CD4-positive, alpha-beta T cell (primary cell): ENCODE measurements around the gene CAPN7. TPM values are rescaled to one million over a fixed set of nuclear protein-coding genes. Genes with fewer than 3 reads are reported as not detected.
"Not testable (repeated sequence)": the region's sequence is repeated elsewhere in the genome, so short reads cannot be mapped to it uniquely, and the experiment has no call there.

Source experiments
- ATAC-seq: fragments of 200-7000 bp; cut with Tn5 transposase; one replicate; pipeline ENCODE4 v1.10.0; 2022; ENCODE audit warnings: mild to moderate bottlenecking; ENCODE audit not compliant: poor library complexity
- CTCF ChIA-PET: fragments of 350-600 bp; sonication (Branson Sonifier 250); formaldehyde crosslinking; loops from one replicate; lab custom pipeline; 2021; ENCODE audit warnings: antibody characterized with exemption, inconsistent platforms; lab: Charles Lee
- POLR2A ChIA-PET: fragments of 350-600 bp; sonication (Branson Sonifier 250); formaldehyde crosslinking; loops from one replicate; lab custom pipeline; 2021; ENCODE audit warnings: antibody characterized with exemption, inconsistent platforms; lab: Charles Lee
- DNase-seq, 14 experiments: peaks; one replicate each; pipeline ENCODE4 v3.0.0-alpha.2; 2013 to 2020; ENCODE audit warnings: mixed read lengths in 2 of 14
- H3K27ac ChIP-seq, 2 donors: one replicate each; pipeline versions ENCODE4 v1.5.1 to v1.7.0; 2013; ENCODE audit warnings: low read length in 2 of 2, low read depth in 1 of 2, mild to moderate bottlenecking in 1 of 2
- H3K27me3 ChIP-seq, 2 experiments: 1 replicate in 1 of 2; 2 replicates in 1 of 2; pipeline versions ENCODE4 v1.6.1 to v1.7.0; 2013; ENCODE audit warnings: low read length in 2 of 2, control low read depth in 1 of 2, mild to moderate bottlenecking in 1 of 2, moderate library complexity in 1 of 2; ENCODE audit not compliant: insufficient read depth in 2 of 2, control insufficient read depth in 1 of 2
- H3K36me3 ChIP-seq: one replicate; pipeline ENCODE4 v1.6.1; 2013; ENCODE audit warnings: low read length, control low read depth; ENCODE audit not compliant: insufficient read depth
- H3K4me1 ChIP-seq: one replicate; pipeline ENCODE4 v1.6.1; 2013; ENCODE audit warnings: low read length, control low read depth; ENCODE audit not compliant: insufficient read depth
- H3K4me3 ChIP-seq: one replicate; pipeline ENCODE4 v1.5.1; 2013; ENCODE audit warnings: mild to moderate bottlenecking, low read length, moderate library complexity
- H3K9me3 ChIP-seq, 2 experiments: 1 replicate in 1 of 2; 2 replicates in 1 of 2; pipeline versions ENCODE4 v1.6.1 to v1.7.0; 2013; ENCODE audit warnings: low read length in 2 of 2, mild to moderate bottlenecking in 2 of 2, control low read depth in 1 of 2, moderate library complexity in 1 of 2; ENCODE audit not compliant: control insufficient read depth in 1 of 2, insufficient read depth in 1 of 2
- H3K27ac Mint-ChIP-seq: one replicate; pipeline ENCODE4 v1.8.0; 2020; ENCODE audit warnings: mixed read lengths
- H3K27me3 Mint-ChIP-seq: one replicate; pipeline ENCODE4 v1.8.0; 2021; ENCODE audit warnings: mixed read lengths
- H3K36me3 Mint-ChIP-seq: one replicate; pipeline ENCODE4 v1.8.0; 2021; ENCODE audit warnings: low read depth, mixed read lengths
- H3K4me1 Mint-ChIP-seq: one replicate; pipeline ENCODE4 v1.8.0; 2021; ENCODE audit warnings: low read depth, mixed read lengths
- H3K4me3 Mint-ChIP-seq: one replicate; pipeline ENCODE4 v1.8.0; 2020; ENCODE audit warnings: mild to moderate bottlenecking, mixed read lengths
- H3K9me3 Mint-ChIP-seq: one replicate; pipeline ENCODE4 v1.8.0; 2020; ENCODE audit warnings: mixed read lengths
- intact Hi-C, 2 experiments: fragments of 100-400 bp; cut with DNase I in 1 of 2; cut with micrococcal nuclease in 1 of 2; formaldehyde crosslinking; loops; one replicate each; pipeline versions ENCODE4 v1.15.1 to v1.9.0; 2023 to 2025; cut with DNase I, micrococcal nuclease
- total RNA-seq, 174 experiments: library from RNA in 2 of 174; stranded (reverse) in 2 of 174; gene quantifications; one replicate each; pipeline ENCODE4 v1.2.3 and lab custom pipeline; 2021 to 2026
- TF ChIP-seq, protein P1 (sequence below): fragments of 200-600 bp; IDR thresholded peaks from one replicate; pipeline ENCODE4 v1.8.0; 2022; ENCODE audit warnings: antibody characterized with exemption, mild to moderate bottlenecking

Gene CAPN7
- total RNA-seq, 2 experiments from 2014 or later = 64.7 to 69.4 TPM

DNA sequence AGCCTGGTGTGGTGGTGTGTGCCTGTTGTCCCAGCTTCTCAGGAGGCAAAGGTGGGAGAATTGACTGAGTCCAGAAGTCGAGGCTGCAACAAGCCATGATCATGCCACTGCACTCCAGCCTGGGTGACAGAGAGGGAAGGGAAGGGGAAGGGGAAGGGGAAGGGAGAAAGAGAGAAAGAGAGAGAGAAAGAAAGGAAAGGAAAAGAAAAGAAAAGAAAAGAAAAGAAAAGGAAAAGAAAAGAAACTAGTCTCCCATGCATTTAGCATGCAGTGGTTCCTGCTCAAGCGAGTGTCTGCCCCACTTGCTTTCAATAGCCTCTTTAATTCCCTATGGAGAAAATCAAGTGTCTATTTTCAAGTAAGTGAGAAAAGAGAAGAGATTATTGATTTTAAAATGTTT, 20.6 kb upstream of the CAPN7 start:
- intact Hi-C loops = no loop called here
- no peak for DNase-seq
- no peak for ATAC-seq
- H3K27ac Mint-ChIP-seq = no peak overlapping the region
- peaks cover 23% of the 10 kb centered on the region for H3K27me3 Mint-ChIP-seq
- Histone ChIP-seq H3K36me3 (no peaks in the 10 kb centered on the region), H3K27ac (no peak overlapping the region), H3K4me1 (no peaks in the 10 kb centered on the region), H3K4me3 (no peak overlapping the region), H3K27me3 (no peaks in the 10 kb centered on the region), H3K9me3 (no peaks in the 10 kb centered on the region)
- H3K4me3 Mint-ChIP-seq = no peak overlapping the region
- TF ChIP-seq, protein P1, sequence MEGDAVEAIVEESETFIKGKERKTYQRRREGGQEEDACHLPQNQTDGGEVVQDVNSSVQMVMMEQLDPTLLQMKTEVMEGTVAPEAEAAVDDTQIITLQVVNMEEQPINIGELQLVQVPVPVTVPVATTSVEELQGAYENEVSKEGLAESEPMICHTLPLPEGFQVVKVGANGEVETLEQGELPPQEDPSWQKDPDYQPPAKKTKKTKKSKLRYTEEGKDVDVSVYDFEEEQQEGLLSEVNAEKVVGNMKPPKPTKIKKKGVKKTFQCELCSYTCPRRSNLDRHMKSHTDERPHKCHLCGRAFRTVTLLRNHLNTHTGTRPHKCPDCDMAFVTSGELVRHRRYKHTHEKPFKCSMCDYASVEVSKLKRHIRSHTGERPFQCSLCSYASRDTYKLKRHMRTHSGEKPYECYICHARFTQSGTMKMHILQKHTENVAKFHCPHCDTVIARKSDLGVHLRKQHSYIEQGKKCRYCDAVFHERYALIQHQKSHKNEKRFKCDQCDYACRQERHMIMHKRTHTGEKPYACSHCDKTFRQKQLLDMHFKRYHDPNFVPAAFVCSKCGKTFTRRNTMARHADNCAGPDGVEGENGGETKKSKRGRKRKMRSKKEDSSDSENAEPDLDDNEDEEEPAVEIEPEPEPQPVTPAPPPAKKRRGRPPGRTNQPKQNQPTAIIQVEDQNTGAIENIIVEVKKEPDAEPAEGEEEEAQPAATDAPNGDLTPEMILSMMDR = no peak
- no peaks in the 10 kb centered on the region for H3K9me3 Mint-ChIP-seq
- no peaks in the 10 kb centered on the region for H3K36me3 Mint-ChIP-seq
- H3K4me1 Mint-ChIP-seq = peaks cover 4% of the 10 kb centered on the region
- ChIA-PET CTCF (no interaction called here), POLR2A (interaction anchor here (0.7 kb wide), 1 partner anchor 29 kb away, joined by 3 read pairs; no protein-coding TSS in a partner anchor)

DNA sequence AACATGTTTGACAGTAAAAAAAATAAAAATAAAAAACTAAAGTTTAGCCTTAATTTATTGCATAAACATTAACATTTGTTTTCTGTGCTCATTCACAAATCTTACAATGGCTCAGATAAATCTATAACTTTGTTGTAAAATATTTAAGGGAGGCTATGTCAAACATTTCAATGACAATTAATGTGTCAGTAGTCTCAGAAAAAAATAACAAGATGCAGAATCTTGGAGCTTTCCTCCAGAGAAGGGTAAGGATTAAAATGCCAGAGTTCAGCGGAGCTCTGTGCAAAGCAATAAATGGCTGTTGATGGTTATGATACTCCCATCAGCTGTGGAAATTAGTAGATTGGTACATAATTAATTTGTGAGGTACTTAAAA, 20.0 kb upstream of the CAPN7 start:
- H3K4me3 Mint-ChIP-seq = no peak overlapping the region
- ChIA-PET CTCF (no interaction called here), POLR2A (interaction anchor here (0.7 kb wide), 1 partner anchor 28 kb away, joined by 3 read pairs; no protein-coding TSS in a partner anchor)
- Histone ChIP-seq H3K9me3 (no peaks in the 10 kb centered on the region), H3K4me3 (no peak overlapping the region), H3K27ac (no peak overlapping the region), H3K36me3 (no peaks in the 10 kb centered on the region), H3K4me1 (no peaks in the 10 kb centered on the region), H3K27me3 (no peaks in the 10 kb centered on the region)
- TF ChIP-seq, protein P1 = no peak
- ATAC-seq = no peak
- no peak overlapping the region for H3K27ac Mint-ChIP-seq
- H3K4me1 Mint-ChIP-seq = no peaks in the 10 kb centered on the region
- H3K36me3 Mint-ChIP-seq = no peaks in the 10 kb centered on the region
- H3K27me3 Mint-ChIP-seq = peaks cover 16% of the 10 kb centered on the region
- intact Hi-C loops = no loop called here
- H3K9me3 Mint-ChIP-seq = no peaks in the 10 kb centered on the region
- no peak for DNase-seq

DNA sequence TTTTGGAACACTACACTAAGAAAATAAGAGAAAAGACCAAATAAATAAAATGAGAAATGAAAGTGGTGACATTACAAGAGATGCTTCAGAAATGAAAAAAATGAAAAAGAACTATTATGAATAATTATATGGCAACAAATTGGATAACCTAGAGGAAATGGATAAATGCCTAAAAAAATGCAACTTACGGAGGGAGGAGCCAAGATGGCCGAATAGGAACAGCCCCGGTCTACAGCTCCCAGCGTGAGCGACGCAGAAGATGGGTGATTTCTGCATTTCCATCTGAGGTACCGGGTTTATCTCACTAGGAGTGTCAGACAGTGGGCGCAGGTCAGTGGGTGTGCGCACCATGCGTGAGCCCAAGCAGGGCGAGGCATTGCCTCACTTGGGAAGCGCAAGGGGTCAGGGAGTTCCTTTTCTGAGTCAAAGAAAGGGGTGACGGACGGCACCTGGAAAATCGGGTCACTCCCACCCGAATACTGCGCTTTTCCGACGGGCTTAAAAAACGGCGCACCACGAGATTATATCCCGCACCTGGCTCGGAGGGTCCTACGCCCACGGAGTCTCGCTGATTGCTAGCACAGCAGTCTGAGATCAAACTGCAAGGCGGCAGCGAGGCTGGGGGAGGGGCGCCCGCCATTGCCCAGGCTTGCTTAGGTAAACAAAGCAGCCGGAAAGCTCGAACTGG, 19.4 kb upstream of the CAPN7 start:
- H3K36me3 ChIP-seq, H3K4me1 ChIP-seq, ATAC-seq, DNase-seq, H3K4me3 Mint-ChIP-seq, H3K4me1 Mint-ChIP-seq, H3K36me3 Mint-ChIP-seq, POLR2A ChIA-PET, H3K27ac Mint-ChIP-seq, H3K9me3 ChIP-seq, intact Hi-C loops, CTCF ChIA-PET, H3K9me3 Mint-ChIP-seq, H3K4me3 ChIP-seq, H3K27ac ChIP-seq, H3K27me3 ChIP-seq: not testable (repeated sequence)
- H3K27me3 Mint-ChIP-seq = peaks cover 13% of the 10 kb centered on the region
